ENCODE data around the gene HTRA1. TPM values are rescaled to one million over a fixed set of nuclear protein-coding genes. Genes with fewer than 3 reads are reported as not detected.

Gene HTRA1
- total RNA-seq, 1 experiment from 2014 or later, result 18.6 TPM

GRCh38 chr10:122461729-122462532, 578 bp downstream of the HTRA1 start:
- TF ChIP-seq EZH2phosphoT487 (IDR thresholded peaks at IDR 0.05; ENCODE audit: borderline replicate concordance, low read length) (no peak), EZH2 (IDR thresholded peaks at IDR 0.05; ENCODE audit: low read length, unreplicated experiment) (peak; percentile 51)
- Histone ChIP-seq H3K27ac (ENCODE audit: low read length) (no peak overlapping the region), H3K9me3 (ENCODE audit: low read length) (no peaks in the 10 kb centered on the region), H3K27me3 (ENCODE audit: low read length) (no peaks in the 10 kb centered on the region), H3K4me2 (ENCODE audit: low read length) (peak overlapping the region; percentile 97), H3K79me2 (ENCODE audit: low read length) (0 out of 2 replicates have a peak, but pooled peaks cover 3% of the 10 kb centered on the region), H3K36me3 (ENCODE audit: low read depth, low read length) (no peaks in the 10 kb centered on the region), H3K4me3 (ENCODE audit: low read length) (peak overlapping the region; percentile 86), H3K9ac (ENCODE audit: low read length) (peak overlapping the region; percentile 43), H2AFZ (ENCODE audit: low read length) (peak overlapping the region; percentile 62), H4K20me1 (ENCODE audit: low read length) (no peaks in the 10 kb centered on the region), H3F3A (ENCODE audit: low read length, unreplicated experiment) (no peaks in the 10 kb centered on the region), H3K4me1 (ENCODE audit: insufficient read depth, low read length) (peaks cover 4% of the 10 kb centered on the region; the same call in 1 of the 2 replicates), H3K9me2 (replicated peaks; ENCODE audit: low read length) (no peaks in the 10 kb centered on the region)
- ChIA-PET CTCF (no interaction called here), POLR2A (ENCODE audit: unreplicated experiment) (no interaction called here)
- no TSS peak for BruUV-seq (replicated peaks)
- intact Hi-C loops (cut with micrococcal nuclease), result no loop called here
- ATAC-seq (peak; percentile 45), DNase-seq (peak; percentile 15)

GRCh38 chr10:122462533-122463465, 1.4 kb downstream of the HTRA1 start:
- POLR2A ChIA-PET (ENCODE audit: unreplicated experiment), result no interaction called here
- TSS peak; percentile 52 for BruUV-seq (replicated peaks)

More at GRCh38 chr10:122462533-122463465, 1.4 kb downstream of the HTRA1 start:
- Histone ChIP-seq H3K4me2 (ENCODE audit: low read length) (peak overlapping the region; percentile 97), H3F3A (ENCODE audit: low read length, unreplicated experiment) (no peaks in the 10 kb centered on the region), H3K27me3 (ENCODE audit: low read length) (no peaks in the 10 kb centered on the region), H4K20me1 (ENCODE audit: low read length) (no peaks in the 10 kb centered on the region), H3K79me2 (ENCODE audit: low read length) (0 out of 2 replicates have a peak, but pooled peaks cover 3% of the 10 kb centered on the region), H3K4me1 (ENCODE audit: insufficient read depth, low read length) (peaks cover 4% of the 10 kb centered on the region; the same call in 1 of the 2 replicates), H3K27ac (ENCODE audit: low read length) (no peak overlapping the region), H3K9me3 (ENCODE audit: low read length) (no peaks in the 10 kb centered on the region), H3K36me3 (ENCODE audit: low read depth, low read length) (no peaks in the 10 kb centered on the region), H3K9me2 (replicated peaks; ENCODE audit: low read length) (no peaks in the 10 kb centered on the region), H3K9ac (ENCODE audit: low read length) (peak overlapping the region; percentile 43), H3K4me3 (ENCODE audit: low read length) (peak overlapping the region; percentile 86), H2AFZ (ENCODE audit: low read length) (peak overlapping the region; percentile 62)
- TF ChIP-seq EZH2 (IDR thresholded peaks at IDR 0.05; ENCODE audit: low read length, unreplicated experiment), result no peak
- no peak for TF ChIP-seq CTCF (conservative IDR thresholded peaks at IDR 0.05; ENCODE audit: low read depth, low read length)
- no peak for TF ChIP-seq EZH2phosphoT487 (IDR thresholded peaks at IDR 0.05; ENCODE audit: borderline replicate concordance, low read length)
- DNase-seq, result peak; percentile 19
- intact Hi-C loops (cut with micrococcal nuclease), result no loop called here
- peak; percentile 29 for ATAC-seq
- CTCF ChIA-PET, result no interaction called here
